GM18508 (cell line): Measurements from ENCODE around the gene CCDC127.
"Not testable (repeated sequence)": the region's sequence is repeated elsewhere in the genome, so short reads cannot be mapped to it uniquely, and the experiment has no call there.

Experiments used
- ATAC-seq: cut with Tn5 transposase; IDR thresholded peaks from one replicate; pipeline ENCODE4 v1.9.1; 2021; ENCODE audit warnings: moderate number of reproducible peaks; ENCODE audit not compliant: insufficient read depth, unreplicated experiment

CCDC127 gene

DNA sequence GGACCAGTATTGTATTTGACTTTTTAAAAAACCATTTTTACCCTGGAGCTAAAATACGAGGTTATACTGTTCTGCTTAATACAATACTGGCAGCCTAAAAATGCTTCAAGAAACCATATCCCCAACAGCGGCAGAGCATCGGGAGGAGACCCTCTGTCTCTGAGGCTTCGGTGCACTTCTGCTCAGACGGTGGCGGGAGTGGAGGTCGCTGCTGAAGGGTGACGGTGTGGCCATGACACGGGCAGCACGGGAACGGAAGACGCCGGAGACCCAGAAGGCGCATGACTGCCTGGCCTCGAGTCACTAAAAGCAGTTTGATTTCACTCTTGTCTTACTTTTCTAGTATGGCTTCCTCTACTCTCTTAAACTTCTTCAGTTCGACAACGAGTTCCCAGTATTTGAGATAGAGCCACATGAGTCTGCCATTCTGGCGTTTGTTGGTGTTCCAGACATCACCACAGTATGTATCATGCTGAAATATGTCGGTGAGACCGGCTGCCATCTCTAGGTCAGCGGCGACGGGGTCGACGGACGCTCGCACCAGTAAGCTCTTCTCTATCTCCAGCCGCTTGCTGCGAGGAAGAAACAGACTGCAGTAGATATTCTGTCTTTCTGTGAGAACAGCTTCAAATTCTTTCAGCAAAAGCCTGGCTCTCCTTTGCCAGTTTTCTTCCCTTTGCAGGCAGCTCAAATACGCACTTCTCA lies 12.8 kb downstream of the CCDC127 start:
- no peak for ATAC-seq

DNA sequence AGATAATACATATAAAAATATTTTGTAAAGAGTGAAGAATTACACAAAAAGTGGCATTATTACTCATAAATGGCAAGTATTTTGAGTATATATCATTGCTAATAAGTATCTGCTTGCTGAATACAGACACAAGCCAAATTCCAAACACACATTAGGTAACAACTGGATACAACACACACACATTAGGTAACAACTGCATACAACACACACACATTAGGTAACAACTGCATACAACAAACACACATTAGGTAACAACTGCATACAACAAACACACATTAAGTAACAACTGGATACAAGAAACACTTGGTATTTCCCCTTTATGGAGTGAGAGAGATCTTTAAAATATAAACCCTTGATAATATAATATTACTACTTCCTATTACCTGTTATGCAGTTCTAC lies 13.5 kb downstream of the CCDC127 start:
- no peak for ATAC-seq

DNA sequence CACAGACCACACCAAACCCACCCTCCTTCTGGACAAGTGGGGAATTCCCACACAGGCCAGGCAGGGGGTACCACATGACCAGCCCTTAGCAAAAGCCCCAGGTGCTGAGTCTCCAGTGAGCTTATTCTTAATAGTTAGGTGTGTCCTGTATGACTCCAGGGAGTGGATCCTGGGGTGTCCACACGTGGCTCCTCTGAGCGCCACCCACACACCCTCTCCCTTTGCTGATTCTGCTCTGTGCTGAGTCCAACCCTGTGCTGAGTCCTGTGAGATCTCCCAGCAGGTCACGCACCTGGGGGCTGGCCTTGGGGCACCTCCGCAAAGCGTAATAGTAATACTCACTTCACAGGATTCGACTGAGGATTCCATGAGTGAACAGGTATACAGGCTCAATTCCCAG lies 14.0 kb downstream of the CCDC127 start:
- no peak for ATAC-seq

GRCh38 chr5:203246-203930 lies 14.6 kb downstream of the CCDC127 start:
- no peak for ATAC-seq

DNA sequence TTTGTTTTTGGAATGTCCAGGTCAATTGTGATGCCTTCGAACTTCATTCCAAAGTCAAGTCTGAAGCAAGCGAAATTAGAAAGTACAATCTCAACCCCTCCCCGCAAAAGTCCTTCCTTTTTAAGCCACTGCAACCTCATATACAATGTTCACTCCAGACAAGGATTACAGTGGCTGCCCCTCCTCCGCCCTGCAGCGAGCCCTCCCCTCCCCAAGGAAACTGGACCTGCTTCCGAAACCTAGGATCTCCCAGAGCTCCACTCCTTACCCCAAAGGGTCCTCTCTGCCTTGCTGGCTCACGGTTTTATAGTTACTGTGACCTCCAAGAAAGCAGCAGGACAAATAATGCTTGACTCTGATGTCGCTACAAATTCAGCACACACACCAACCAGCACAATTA lies 16.3 kb downstream of the CCDC127 start:
- no peak for ATAC-seq

DNA sequence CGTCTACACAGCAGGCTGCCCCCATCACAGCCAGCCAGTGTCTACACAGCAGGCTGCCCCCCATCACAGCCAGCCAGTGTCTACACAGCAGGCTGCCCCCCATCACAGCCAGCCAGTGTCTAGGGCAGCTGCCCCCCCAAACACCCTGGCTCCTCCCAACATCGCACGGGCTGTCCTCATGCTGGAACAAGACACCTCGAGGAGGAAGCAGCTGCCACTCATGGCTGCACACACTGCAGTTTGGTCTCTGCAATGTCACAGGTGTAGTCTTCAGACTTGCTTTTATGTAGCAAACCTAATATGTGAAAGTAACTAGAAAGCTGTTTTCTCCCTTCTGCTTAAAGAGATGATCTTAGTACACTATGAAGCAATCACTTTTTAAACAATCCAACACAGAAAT lies 17.0 kb downstream of the CCDC127 start:
- no peak for ATAC-seq

GRCh38 chr5:199950-200645 lies 17.9 kb downstream of the CCDC127 start:
- no peak for ATAC-seq

- no peak for ATAC-seq
Observed at GRCh38 chr5:199197-199949, 18.6 kb downstream of the CCDC127 start.

GRCh38 chr5:198516-199196 lies 19.3 kb downstream of the CCDC127 start:
- ATAC-seq: no peak

GRCh38 chr5:197892-198489 lies 20.0 kb downstream of the CCDC127 start:
- ATAC-seq: no peak

DNA sequence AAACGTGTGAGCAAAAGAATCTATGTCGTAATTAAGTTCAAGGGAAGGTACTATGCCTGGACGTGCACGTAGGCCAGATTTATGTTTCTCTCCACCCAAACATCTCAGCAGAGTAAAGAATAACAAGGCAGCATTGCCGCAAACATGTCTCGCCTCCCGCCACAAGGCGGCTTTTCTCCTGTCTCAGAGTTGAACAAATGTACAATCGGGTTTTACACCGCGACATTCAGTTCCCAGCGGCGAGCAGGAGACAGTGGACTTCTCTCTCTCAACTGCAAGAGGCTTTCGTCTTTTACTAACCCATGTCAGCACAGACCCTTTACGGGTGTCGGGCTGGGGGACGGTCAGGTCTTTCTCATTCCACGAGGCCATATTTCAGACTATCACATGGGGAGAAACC lies 20.9 kb downstream of the CCDC127 start:
- ATAC-seq: not testable (repeated sequence)

GRCh38 chr5:196350-196749 lies 21.6 kb downstream of the CCDC127 start:
- no peak for ATAC-seq

DNA sequence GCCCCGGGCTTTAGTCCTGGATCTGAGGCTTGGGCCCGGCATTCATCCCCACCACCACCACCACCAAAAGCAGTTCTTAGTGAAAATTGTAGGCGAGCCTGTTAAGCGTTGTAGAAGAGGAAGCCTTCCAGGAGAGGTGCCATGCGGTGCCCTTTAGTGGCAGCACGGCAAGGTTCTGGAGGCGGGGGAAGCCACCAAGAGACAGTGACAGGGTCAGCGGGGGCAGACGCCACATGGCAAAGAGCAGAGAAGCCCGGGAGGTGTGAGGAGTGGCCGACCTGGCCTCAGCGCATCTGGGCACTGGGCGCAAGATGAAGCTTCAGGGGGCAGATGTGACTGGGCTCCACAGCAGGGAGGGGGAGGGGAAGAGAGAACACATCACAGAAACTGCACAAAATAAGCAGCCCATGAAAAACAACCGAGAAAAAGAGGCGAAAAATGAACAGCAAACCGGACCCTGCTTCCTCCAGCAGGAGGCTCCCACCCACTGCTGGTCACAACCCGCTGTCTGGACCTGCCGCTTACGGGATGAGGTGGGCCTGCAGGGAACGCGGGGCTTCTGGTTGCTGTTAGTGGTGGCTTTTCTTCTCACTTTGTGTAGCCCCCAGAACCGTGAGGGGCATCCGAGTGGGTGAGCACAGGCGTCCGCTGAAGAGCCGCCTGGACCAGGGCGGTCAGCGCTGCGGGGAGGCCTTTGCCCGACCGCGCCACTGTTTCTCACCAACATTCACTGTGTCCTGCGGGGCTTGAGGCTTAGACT lies 22.4 kb downstream of the CCDC127 start:
- ATAC-seq: no peak

DNA sequence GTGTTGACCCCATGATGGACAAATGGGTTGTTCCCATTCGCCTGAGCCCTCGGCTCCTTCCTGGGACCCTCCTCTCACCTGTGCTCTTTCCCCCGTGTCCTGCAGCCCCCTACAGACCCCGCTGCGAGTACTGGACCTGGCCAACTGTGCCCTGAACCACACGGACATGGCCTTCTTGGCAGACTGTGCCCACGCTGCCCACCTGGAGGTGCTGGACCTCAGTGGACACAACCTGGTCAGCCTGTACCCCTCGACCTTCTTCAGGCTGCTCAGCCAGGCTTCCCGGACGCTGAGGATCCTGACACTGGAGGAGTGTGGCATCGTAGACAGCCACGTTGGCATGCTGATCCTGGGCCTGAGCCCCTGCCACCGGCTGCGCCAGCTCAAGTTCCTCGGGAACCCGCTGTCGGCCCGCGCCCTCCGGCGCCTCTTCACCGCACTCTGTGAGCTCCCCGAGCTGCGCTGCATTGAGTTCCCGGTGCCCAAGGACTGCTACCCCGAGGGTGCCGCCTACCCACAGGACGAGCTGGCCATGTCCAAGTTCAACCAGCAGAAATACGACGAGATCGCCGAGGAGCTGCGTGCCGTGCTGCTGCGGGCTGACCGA lies 23.2 kb downstream of the CCDC127 start:
- no peak for ATAC-seq

GRCh38 chr5:194102-194501 lies 23.9 kb downstream of the CCDC127 start:
- no peak for ATAC-seq

GRCh38 chr5:192970-193831 lies 24.8 kb downstream of the CCDC127 start:
- ATAC-seq: no peak

DNA sequence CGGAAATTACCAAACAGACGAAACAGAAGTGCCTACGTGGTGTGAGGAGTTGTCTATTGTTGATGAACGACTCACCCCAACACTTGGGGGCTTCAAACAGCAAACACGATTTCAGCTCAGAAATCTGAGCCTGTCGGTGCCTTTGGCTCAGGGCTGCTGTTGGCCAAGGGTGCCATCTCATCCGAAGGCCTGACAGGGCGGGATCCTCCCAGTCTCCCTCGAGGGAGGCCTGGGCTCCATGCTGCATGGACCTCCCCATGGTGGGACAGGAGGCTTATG lies 25.3 kb downstream of the CCDC127 start:
- no peak for ATAC-seq
